GM21619 (cell line): ENCODE data around the gene NSG1.
A peak's percentile ranks its signal among the peaks of the same experiment; 100 is the strongest.

Experiments used
- ATAC-seq: cut with Tn5 transposase; IDR thresholded peaks from one replicate; pipeline ENCODE4 v1.9.1; 2021; ENCODE audit not compliant: unreplicated experiment

The NSG1 gene

DNA sequence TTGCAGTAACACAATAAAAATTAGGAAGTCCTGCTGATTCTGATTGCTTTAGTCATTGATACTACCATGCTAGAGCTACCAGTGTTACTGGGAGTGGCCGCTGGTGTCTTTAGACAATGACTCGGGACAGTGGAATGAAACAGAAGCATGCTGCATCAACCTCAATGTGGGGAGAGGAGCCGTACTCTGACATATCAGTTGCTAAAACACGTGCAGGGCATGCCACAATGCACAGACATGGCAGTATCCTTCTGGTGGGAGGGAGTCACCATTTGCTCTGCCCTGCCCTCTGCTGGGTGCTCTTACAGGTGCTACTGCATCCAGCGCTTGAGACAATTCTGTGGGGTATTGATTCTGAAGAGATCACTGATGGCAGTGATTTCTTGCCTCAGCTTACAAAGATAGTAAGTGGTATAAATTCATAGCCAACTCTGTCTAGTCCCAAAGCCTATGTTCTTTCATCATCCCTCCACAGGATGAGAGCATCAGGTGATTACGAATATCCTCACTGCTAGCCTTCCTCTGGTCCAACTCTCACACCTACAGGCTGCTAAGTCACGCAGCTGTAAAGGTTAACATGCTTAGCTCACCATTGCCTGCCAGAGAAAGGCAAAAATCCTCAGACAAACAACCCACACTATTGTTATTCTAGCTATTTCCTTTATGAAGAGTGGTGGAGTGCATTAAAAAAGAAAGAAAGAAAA, 43.7 kb downstream of the NSG1 start:
- peak; percentile 78 for ATAC-seq

DNA sequence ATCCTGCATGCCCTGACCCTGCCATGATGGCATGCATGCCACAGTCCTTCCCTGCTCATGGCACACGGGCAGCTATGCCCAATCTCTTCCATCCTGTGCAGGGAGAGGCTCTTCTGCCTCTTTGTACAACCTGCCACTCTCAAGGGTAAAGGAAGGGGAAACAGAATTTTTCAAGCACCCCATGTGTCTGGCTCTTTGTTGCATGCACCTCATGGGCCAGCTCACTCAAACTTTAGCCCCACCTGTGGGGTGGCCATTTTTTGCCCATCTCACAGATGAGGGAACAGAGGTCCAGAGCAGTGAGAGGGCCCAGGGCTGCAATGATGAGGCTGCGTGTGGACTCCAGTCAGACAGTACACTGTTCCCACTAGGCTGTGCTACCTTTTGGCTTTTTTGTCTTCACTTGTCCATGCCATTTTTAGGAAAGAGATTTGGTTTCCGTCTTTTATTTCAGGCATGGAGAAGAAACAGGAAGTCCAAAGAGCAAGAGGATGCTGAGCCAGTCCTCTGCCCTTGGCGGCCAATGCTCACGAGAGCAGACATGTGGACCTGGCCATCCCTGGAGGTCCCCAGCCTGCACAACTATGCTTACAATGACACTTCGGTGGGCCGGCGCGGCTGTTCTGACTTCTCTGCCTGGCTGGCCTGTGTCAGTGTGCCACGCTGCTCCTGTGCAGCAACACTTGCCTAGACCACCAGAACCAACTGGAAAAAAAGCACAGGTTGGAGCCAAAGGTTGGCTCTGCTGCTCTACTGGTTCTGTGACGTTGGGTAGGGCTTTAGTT, 45.6 kb downstream of the NSG1 start:
- ATAC-seq = no peak

DNA sequence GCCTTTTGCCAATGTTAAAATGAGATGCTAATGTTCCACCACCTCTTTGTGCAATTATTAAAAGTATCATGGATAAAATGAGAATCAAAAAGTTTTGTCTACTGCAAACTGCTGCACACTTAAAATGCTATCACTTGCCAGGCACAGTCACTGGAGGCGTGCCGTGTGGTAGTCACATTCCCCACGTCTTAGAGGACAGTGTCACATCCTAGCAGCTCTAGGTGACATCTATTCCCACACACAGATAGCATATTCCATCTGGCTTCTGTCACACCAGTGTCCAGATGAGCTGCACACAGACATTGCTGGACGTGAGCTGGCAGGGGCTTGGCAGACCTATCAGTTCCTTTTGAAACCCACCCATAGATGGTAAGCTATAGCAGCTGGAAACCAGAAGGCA, 47.0 kb downstream of the NSG1 start:
- no peak for ATAC-seq

DNA sequence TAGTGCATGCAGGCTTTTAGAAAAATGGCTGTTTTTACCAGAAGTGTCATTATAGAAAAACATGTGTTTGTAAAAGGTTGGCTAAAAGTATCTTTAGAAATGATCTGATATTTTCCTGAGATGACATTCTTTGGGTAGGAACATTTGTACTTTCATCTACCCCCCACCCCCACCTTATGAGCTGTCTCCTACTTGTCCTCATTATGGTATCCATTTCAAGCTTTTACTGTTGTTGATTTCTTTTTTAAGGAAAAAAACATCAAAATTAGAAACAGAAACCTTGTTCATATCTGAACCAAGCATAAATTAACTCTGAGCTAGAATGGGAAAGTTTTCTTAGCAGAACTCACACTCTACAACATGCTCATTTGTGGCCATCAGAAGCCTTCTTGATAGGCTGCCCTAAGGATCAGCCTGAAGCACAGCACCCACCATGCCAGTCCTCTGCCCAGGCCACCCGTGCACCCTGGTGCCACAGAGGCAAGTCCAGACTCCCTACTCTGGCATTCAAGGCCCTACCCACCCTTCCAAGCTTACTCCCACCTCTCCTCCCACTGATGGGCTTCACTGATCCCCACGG, 49.4 kb downstream of the NSG1 start:
- ATAC-seq = no peak

DNA sequence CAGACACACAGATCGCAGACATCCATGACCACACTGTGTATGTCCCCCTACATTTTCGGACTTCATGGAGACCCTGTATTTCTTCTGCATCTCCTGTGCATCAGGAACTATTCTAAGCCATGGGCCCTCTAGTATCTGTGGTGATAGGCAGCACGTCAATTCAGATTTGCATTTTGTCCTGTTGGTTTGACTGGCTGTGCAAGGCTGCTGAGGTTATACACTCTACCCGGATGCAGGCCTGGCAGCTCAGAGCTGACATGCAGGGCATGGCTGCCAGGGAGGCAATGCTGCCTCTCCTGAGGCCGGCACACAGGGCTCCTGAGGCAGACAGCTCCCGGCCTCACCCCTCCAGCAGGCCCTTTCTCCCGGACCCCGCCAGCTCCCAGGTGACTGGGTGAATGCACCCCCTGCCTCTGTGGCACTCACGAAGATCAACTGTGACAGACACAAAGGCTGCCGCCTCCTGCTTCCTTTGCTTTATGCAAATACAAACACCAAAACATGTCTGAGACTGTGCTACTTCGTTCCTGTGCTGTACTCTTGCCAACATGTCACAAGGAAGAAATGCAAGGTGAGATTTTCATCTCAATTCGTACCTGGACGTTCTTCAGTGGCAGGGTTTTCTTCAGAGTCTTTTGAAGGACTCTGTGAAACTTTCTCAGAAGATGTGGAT, 51.0 kb downstream of the NSG1 start:
- no peak for ATAC-seq

DNA sequence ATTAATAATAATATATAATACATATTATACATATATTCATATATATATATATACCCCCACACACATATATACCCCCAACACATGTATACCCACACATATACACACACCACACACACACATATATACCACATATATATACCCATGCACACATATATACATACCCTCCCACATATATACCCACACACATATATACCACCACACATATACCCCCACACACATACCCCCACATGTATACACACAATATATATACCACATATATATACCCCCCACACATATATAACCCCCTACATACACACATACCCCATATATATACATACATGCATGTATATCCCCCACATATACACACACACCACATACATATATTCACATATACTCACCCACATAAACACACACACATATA, 52.0 kb downstream of the NSG1 start:
- ATAC-seq = no peak

DNA sequence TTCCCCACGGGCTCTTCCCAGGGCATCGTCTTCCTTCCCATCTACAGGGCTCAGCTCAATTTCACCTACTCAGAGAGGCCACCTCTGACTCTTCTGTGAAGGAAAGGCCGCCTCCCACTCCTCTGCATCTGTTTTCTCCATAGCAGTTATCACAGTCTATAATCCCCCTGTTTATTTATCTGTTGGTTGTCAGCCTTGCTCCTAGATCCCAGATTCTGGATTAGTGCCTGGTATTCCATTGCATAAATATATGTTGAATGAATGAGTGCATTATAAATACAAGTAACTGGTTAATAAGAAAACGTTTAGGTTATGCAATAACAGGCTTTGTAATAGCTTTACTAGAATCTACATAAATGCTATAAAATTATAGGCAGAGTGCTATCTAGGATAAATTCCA, 52.9 kb downstream of the NSG1 start:
- no peak for ATAC-seq

DNA sequence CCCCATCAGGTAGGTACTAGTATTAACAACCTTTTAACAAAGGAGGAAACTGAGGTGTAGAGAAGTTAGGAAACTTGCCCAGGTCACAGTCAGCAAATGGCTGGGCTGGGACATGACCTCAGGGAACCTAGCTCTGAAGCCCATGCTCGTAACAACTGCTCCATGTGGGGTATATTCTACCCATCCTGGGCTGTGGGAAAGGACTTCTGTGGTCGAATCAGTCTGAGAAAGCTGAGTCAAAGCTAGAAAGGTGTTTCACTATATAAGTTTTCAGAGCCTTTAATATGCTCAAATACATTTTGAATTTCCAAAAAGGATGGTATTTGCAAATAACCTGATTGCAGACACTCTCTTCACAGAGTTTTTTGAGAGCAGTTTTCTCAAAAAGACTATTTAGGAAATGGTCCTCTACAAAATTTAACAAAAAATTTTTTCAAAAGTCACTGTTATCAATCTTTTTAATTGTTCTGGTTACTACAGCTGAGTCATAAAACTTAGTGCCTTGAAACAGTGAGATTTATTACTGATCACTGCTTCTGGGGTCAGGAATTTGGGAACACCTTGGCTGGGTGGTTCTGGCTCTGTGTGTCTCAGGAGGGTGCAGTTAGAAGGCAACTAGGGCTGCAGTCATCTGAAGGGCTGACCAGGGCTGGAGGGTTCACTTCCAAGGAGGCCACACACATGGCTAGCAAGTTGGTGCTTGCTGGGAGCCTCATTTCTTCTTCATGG, 53.6 kb downstream of the NSG1 start:
- ATAC-seq = peak; percentile 53

DNA sequence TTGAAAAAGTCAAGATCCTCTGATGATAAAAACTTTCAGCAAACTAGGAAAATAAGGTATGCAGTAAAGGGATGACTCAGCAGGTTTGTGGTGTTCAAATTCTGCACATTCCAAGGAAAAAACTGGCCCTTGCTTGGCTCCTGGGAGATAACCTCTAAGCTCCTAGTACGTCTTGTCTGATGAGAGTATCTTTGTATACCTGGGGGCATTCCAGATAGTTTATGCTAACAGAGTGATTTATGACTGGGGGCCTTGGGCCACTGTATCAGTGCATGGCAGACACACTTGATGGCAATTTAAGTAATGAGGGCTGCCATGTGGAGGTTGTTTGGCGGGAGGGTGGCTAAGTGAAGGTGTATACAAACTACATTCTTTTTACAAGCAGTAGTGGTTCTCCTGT, 56.9 kb downstream of the NSG1 start:
- ATAC-seq = no peak

DNA sequence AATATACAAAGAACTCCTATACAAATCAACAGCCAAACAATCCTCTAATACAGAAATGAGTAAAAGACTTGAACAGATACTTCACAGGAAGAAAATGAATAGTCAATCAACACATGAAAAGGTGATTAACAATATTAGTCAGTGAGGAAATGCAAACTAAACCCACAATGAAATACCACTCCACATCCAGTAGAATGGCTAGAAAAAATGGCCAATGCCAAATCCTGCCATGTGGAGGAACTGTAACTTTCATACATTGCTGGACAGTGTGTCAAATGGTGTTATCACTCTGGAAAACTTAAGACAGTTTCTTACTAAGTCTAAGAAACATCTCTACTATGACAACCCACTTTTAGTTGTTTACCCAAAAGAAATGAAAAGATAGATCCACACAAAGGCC, 59.5 kb downstream of the NSG1 start:
- ATAC-seq = no peak

DNA sequence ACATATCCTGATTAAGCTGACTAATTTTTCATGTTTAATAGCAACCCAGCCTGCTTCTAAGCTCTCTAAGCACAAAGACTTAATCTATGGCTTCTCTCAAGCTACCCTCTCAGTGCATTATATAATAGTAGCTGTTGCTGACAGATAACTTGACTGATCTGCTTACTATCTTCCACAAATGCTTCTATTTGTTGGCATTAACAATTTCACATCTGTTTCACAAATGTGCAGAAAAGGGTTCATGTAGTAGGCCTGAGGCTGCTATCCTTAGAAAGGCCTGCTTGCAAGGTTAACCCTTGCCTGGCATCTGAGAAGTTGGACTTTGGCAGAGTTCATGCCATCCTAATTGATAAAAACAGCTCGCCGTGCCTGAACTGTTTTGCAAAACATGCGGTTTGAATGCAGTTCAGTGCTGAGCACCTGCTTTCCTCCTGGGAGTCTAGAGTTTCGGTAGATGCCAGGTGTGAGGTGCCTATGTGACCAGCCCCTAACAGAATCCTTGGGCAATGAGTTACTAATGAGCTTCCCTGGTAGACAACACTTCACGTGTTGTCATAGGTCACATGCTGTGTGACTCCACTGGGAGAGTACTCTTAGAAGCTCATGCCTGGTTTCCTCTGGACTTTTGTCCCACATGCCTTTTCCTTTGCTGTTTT, 68.4 kb downstream of the NSG1 start:
- peak; percentile 84 for ATAC-seq

DNA sequence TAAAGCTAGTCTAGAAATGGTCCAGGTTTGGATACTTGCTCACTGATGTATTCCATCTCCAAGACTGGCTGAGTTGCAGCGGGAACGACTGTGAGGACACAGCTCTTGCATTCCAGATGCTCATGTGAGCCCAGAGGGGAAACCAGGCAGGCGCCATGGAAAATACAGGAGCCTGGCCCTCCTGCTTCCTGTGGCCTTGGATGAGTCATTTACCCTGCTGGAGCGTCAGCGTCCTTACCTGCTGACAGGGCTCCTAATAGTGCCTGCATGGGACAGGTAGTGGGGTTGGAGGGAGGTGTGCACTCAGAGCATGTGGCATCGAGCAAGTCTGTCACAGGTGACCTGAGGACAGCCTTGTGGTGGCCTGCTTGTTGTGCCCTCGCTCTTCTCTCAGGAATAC, 69.4 kb downstream of the NSG1 start:
- ATAC-seq = no peak

DNA sequence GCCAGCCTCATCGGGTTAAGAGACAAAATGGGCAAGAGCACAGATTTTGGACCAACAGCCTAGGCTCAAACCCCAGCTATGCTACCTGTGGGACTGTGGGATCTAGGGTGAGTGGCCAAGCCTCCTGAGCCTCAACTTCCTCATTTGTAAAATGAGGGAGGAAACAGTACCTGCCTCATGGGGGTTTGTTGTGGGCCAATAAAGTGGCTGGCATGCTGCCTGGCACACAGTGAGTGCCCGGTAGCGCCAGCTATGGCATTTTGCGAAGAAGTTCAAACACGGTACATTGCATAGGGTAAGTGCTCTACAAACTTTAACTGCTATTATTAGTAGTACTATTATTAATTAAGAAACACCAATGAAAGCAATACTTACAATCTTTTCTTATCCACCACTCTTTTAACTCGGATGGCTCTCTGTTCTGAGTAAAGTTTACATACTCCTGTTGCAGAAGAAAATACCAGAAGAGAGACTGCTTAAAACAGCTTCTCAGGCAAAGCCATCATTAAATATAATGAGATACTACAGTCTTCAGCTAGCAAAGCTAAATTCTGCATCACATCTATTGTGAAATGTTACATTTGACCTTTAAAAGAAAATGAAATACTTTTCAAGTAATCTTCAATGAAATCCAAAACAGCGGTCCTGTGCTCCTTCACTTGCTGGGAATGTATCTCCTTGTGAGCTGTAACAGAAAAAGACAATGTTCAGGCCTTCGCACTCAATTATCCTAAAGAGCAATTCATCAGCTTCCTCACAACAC, 70.1 kb downstream of the NSG1 start:
- ATAC-seq = no peak

DNA sequence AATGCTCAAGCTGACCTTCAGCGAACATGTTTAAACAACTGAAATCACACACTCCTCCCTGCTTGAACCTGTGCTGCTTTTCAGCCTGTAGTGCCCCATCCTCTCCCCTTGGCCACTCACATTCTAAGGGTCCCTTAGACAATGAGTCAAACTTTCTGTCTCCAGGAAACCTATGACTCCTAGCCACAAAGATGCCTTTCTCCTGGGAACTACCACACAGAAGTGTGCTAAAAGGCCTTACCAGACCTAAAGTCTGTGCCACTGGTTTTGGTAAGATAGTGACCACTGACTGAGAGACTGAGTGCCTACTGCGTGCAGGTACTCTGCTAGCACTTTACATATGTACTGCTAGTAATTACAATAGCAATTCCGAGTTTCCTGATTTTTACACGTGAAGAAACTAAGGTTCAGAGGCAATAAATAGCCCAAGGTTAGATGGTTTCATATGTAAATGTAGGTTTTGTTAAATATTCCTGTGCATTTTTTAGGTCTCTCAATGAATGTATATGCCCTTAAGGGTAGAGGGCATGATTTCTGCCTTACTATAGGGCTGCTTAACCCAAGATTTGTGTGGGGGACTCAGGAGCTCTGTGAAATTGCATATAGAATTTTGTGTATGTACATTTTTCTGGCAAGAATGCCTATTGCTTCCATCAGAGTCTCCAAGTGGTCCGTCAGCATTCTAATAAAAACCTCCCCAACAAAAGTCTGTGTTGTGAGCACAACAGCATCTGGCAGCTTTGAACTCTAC, 71.1 kb downstream of the NSG1 start:
- no peak for ATAC-seq

DNA sequence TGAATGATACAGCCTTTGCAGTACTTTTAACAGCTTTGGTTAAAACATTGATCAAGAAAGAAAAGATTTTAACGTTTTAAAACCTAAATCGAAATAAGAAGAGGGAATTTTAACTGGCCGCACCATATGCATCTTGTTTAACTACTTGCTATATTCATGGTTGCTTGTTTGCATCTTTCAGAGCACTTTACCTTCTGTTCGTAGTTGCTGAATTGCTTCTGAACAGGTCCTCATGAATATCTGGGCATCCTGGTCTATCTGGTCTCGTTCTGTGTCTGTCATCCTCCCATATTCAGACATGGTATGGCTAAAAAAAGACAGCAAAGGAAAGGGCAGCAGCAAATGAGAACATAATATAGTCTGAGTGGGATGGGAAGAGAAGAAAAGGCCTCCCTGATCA, 72.3 kb downstream of the NSG1 start:
- no peak for ATAC-seq

DNA sequence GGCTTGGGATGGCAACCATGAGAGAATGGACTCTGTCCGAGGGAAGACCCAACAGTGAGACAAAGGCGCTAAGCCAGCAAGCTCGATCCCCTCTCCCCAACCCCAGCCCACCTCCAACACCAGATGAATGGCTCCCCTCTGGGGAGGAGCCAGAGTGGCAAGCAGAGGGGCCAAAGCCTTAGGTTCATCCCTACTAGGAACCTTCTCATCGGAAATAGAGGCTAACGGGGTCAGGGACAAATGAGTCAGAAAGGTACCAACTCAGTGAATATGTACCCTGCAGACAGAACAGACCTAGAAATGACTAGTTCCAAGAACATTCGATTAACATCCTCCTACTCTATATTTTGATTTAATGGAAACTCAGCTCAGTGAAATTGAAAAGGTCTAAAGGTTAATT, 73.9 kb downstream of the NSG1 start:
- ATAC-seq = no peak

DNA sequence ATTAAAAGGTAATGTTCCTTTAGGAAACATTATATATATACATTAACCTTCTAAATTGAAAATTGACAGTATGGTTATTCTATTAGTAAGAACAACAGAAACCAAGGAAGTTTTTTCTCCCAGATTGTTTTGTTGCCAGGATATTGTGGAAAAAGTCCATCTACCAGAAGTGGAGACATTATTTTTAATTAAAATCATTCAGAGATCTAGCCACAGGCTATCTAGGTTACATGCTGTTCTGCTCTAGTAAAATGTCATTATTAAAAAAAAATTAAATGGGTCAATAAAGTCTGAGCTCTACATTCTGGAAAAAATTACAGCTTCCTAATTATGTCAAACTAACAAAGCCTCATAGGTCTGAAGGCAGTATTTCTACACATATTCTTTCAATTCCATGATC, 74.3 kb downstream of the NSG1 start:
- no peak for ATAC-seq

DNA sequence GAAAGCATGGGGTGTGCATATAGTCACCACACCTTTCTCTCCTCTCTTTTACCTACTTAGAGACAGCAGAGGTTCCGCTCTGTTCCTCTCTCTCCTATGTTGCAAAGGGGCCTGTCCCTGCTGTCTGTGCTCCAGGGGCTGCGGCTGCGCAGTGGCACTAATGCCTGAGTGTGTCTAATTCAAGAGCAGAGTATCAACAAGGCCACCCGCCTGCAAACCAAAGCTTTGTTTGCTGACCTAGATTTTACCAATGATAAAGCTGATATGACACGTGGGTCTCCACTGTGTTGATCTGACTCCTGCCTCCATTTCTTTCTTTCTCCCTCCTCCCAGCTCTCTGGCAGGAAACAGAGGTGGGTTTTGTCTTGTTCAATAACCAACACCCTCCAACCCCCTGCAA, 74.9 kb downstream of the NSG1 start:
- ATAC-seq = no peak

DNA sequence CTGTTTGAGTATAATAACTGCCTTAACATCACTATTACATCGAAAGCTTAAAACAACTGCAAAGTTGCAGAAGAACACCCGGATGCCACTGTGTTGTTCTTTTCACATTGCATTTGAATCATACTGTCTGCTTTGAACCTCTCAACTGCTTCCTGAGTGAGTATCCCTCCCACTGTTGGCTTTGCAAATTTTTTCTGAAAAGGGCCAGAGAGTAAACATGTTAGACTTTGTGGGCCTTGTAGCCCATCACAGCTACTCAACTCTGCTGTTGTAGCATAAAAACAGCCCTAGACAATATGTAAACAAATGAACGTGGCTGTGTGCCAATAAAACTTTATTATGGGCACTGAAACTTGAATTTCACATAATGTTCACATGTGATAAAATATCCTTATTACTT, 76.1 kb downstream of the NSG1 start:
- no peak for ATAC-seq
